T47D (cell line): ENCODE measurements around the gene DNAJC21.
"Not testable (repeated sequence)": the region's sequence is repeated elsewhere in the genome, so short reads cannot be mapped to it uniquely, and the experiment has no call there.

Experiments
- DNase-seq, 2 experiments: peaks; one replicate each; pipeline versions ENCODE4 v3.0.0 to v3.0.0-alpha.2; 2011 to 2012; ENCODE audit warnings: low read depth in 1 of 2, low spot score in 1 of 2
- JUND ChIP-seq: IDR thresholded peaks from 2 replicates; pipeline ENCODE4 v1.6.1; 2012; ENCODE audit warnings: low read depth
- in situ Hi-C: cut with HindIII; loops from 2 replicates; pipeline ENCODE4 v1.10.0; 2016; ENCODE audit warnings: low sequenced_read_pairs, low pct_unique_long_range_greater_than_20kb

Gene DNAJC21

GRCh38 chr5:34970552-34970951 lies 41.2 kb downstream of the DNAJC21 start:
- TF ChIP-seq JUND, result no peak
- DNase-seq, result no peak
- in situ Hi-C loops, result no loop called here

GRCh38 chr5:34971655-34972054 lies 42.3 kb downstream of the DNAJC21 start:
- DNase-seq, in situ Hi-C loops: not testable (repeated sequence)

GRCh38 chr5:34976347-34976746 lies 47.0 kb downstream of the DNAJC21 start:
- DNase-seq, result no peak
- TF ChIP-seq JUND, result no peak
- in situ Hi-C loops, result no loop called here

- no peak for DNase-seq
- no peak for TF ChIP-seq JUND
- in situ Hi-C loops, result no loop called here
Measured at GRCh38 chr5:34977934-34978613, 48.7 kb downstream of the DNAJC21 start.

- in situ Hi-C loops, result no loop called here
- TF ChIP-seq JUND, result no peak
- no peak for DNase-seq
Measured at GRCh38 chr5:34978681-34979080, 49.3 kb downstream of the DNAJC21 start.

GRCh38 chr5:34982823-34983222 lies 53.5 kb downstream of the DNAJC21 start:
- no peak for DNase-seq
- in situ Hi-C loops, result no loop called here
- TF ChIP-seq JUND, result no peak

GRCh38 chr5:34986965-34987364 lies 57.6 kb downstream of the DNAJC21 start:
- in situ Hi-C loops, result no loop called here

GRCh38 chr5:34991486-34992238 lies 62.3 kb downstream of the DNAJC21 start:
- in situ Hi-C loops, result no loop called here
- no peak for TF ChIP-seq JUND
- no peak for DNase-seq

More at GRCh38 chr5:34986965-34987364, 57.6 kb downstream of the DNAJC21 start:
- no peak for TF ChIP-seq JUND
- no peak for DNase-seq

- in situ Hi-C loops, result no loop called here
- no peak for TF ChIP-seq JUND
- no peak for DNase-seq
Measured at GRCh38 chr5:34993951-34994350, 64.6 kb downstream of the DNAJC21 start.

GRCh38 chr5:34996261-34996660 lies 66.9 kb downstream of the DNAJC21 start:
- TF ChIP-seq JUND, result no peak
- in situ Hi-C loops, result no loop called here
- no peak for DNase-seq

- peak in 1 of 2 experiments; percentile 9 for DNase-seq
- in situ Hi-C loops, result no loop called here
Measured at GRCh38 chr5:34998058-34998789, 68.9 kb downstream of the DNAJC21 start.

GRCh38 chr5:35001842-35002241 lies 72.5 kb downstream of the DNAJC21 start:
- in situ Hi-C loops, result no loop called here
- no peak for DNase-seq
- no peak for TF ChIP-seq JUND

More at GRCh38 chr5:34998058-34998789, 68.9 kb downstream of the DNAJC21 start:
- TF ChIP-seq JUND, result no peak

- no peak for TF ChIP-seq JUND
- in situ Hi-C loops, result no loop called here
- DNase-seq, result no peak
Measured at GRCh38 chr5:35002459-35002858, 73.1 kb downstream of the DNAJC21 start.
